ENCODE results near the gene PDE4B. TPM values are rescaled to one million over a fixed set of nuclear protein-coding genes. Genes with fewer than 3 reads are reported as not detected.

The PDE4B gene
- polyA plus RNA-seq, 1 donor from 2014 or later: 135 TPM

- H3K27me3 ChIP-seq (ENCODE audit: insufficient read depth, low read depth, low read length): no peaks in the 10 kb centered on the region
- H3K4me2 ChIP-seq (ENCODE audit: low read length): no peak overlapping the region
- no peak overlapping the region for H2AFZ ChIP-seq (ENCODE audit: low read depth, low read length)
- no peaks in the 10 kb centered on the region for H3K79me2 ChIP-seq (replicated peaks; ENCODE audit: insufficient read depth, low read length)
- H3K4me3 ChIP-seq (ENCODE audit: low read length): no peak overlapping the region
- TF ChIP-seq TAF1 (IDR thresholded peaks at IDR 0.05; ENCODE audit: low read depth) (no peak), POLR2AphosphoS5 (IDR thresholded peaks at IDR 0.05) (no peak), RAD21 (conservative IDR thresholded peaks at IDR 0.05) (no peak), EP300 (conservative IDR thresholded peaks at IDR 0.05; ENCODE audit: poor library complexity, severe bottlenecking) (no peak), REST (IDR thresholded peaks at IDR 0.05; ENCODE audit: borderline replicate concordance) (no peak), EZH2 (IDR thresholded peaks at IDR 0.05; ENCODE audit: borderline replicate concordance, insufficient read depth, low read length, poor library complexity, severe bottlenecking) (no peak), CTCF (IDR thresholded peaks at IDR 0.05; ENCODE audit: poor library complexity, severe bottlenecking) (no peak), MXI1 (conservative IDR thresholded peaks at IDR 0.05; ENCODE audit: poor library complexity, severe bottlenecking) (no peak), SMC3 (conservative IDR thresholded peaks at IDR 0.05; ENCODE audit: poor library complexity) (no peak)
- H3K9me2 ChIP-seq (ENCODE audit: insufficient read depth, low read length): no peaks in the 10 kb centered on the region
- H3K9me3 ChIP-seq (ENCODE audit: low read length): no peaks in the 10 kb centered on the region
- H3K36me3 ChIP-seq (ENCODE audit: insufficient read depth, low read length): no peaks in the 10 kb centered on the region
- no peaks in the 10 kb centered on the region for H3F3A ChIP-seq (ENCODE audit: insufficient read depth, low read length, poor library complexity, severe bottlenecking)
- no peaks in the 10 kb centered on the region for H4K20me1 ChIP-seq (ENCODE audit: insufficient read depth)
- no peak overlapping the region for H3K9ac ChIP-seq (ENCODE audit: low read length)
- no peak overlapping the region for H3K27ac ChIP-seq (ENCODE audit: low read length)
These were observed 503.1 kb downstream of the PDE4B start for GRCh38 chr1:66295803-66296202.

GRCh38 chr1:66296370-66296769 is 503.7 kb downstream of the PDE4B start:
- H3K4me3 ChIP-seq (ENCODE audit: low read length): no peak overlapping the region
- no peaks in the 10 kb centered on the region for H3K9me2 ChIP-seq (ENCODE audit: insufficient read depth, low read length)
- H3K4me2 ChIP-seq (ENCODE audit: low read length): no peak overlapping the region
- no peaks in the 10 kb centered on the region for H3K36me3 ChIP-seq (ENCODE audit: insufficient read depth, low read length)
- H3K27me3 ChIP-seq (ENCODE audit: insufficient read depth, low read depth, low read length): no peaks in the 10 kb centered on the region
- no peaks in the 10 kb centered on the region for H4K20me1 ChIP-seq (ENCODE audit: insufficient read depth)
- no peak overlapping the region for H2AFZ ChIP-seq (ENCODE audit: low read depth, low read length)
- no peak for TF ChIP-seq CTCF (IDR thresholded peaks at IDR 0.05; ENCODE audit: poor library complexity, severe bottlenecking)
- no peak for TF ChIP-seq POLR2AphosphoS5 (IDR thresholded peaks at IDR 0.05)
- TF ChIP-seq RAD21 (conservative IDR thresholded peaks at IDR 0.05): no peak
- TF ChIP-seq EZH2 (IDR thresholded peaks at IDR 0.05; ENCODE audit: borderline replicate concordance, insufficient read depth, low read length, poor library complexity, severe bottlenecking): no peak
- no peak for TF ChIP-seq TAF1 (IDR thresholded peaks at IDR 0.05; ENCODE audit: low read depth)
- no peak for TF ChIP-seq EP300 (conservative IDR thresholded peaks at IDR 0.05; ENCODE audit: poor library complexity, severe bottlenecking)
- no peak for TF ChIP-seq REST (IDR thresholded peaks at IDR 0.05; ENCODE audit: borderline replicate concordance)
- no peak for TF ChIP-seq MXI1 (conservative IDR thresholded peaks at IDR 0.05; ENCODE audit: poor library complexity, severe bottlenecking)
- no peak for TF ChIP-seq SMC3 (conservative IDR thresholded peaks at IDR 0.05; ENCODE audit: poor library complexity)
- no peak overlapping the region for H3K9ac ChIP-seq (ENCODE audit: low read length)
- H3K27ac ChIP-seq (ENCODE audit: low read length): no peak overlapping the region
- no peaks in the 10 kb centered on the region for H3F3A ChIP-seq (ENCODE audit: insufficient read depth, low read length, poor library complexity, severe bottlenecking)
- H3K79me2 ChIP-seq (replicated peaks; ENCODE audit: insufficient read depth, low read length): no peaks in the 10 kb centered on the region
- H3K9me3 ChIP-seq (ENCODE audit: low read length): no peaks in the 10 kb centered on the region

Measured in neural cell (in vitro differentiated cells).